GM19193 (cell line): Measurements from ENCODE around the gene HSBP1.

Experiments used
- POLR2A ChIP-seq: IDR thresholded peaks from 4 replicates; pipeline ENCODE4 v1.6.1; 2011; ENCODE audit not compliant: insufficient read depth, insufficient read length; ENCODE audit errors: extremely low read depth

The HSBP1 gene

DNA sequence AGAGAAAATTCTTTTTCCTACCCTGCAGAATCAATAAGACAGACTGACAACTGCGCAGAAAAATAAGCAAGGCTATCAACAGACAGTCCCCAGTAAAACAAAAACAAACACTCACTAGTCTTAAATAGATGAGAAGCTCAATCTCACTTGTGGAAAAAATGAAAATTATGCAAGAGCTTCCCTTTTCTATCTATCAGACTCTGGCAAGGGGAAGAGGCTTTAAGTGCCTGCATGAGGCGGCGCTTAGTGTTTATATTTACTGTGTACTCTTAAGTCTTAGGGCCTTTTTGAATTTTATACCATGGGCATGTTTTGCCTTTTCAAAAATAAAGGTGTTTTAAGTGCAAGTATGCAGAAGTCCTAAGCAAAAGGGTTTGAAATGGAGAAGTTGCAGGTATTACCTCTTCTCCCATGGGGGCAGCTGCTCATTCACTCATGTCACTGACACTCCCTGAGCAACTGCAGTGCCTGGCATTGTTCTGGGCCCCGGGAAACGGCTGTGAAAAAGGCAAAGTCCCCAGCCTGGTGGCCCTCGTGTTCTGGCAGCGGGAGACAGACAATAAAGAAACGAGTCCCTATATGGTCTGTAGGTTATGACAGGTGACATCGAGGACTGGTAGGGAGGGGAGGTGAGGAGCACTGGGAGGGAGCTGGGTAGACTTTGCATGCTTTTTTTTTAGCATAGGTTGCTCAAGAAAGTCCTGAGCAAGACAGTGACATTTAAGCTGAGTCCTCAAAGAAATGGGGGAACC lies 35.2 kb downstream of the HSBP1 start:
- no peak for TF ChIP-seq POLR2A

- no peak for TF ChIP-seq POLR2A
Observed at GRCh38 chr16:83843657-83844056, 35.9 kb downstream of the HSBP1 start.

- no peak for TF ChIP-seq POLR2A
Observed at GRCh38 chr16:83845263-83845662, 37.5 kb downstream of the HSBP1 start.

DNA sequence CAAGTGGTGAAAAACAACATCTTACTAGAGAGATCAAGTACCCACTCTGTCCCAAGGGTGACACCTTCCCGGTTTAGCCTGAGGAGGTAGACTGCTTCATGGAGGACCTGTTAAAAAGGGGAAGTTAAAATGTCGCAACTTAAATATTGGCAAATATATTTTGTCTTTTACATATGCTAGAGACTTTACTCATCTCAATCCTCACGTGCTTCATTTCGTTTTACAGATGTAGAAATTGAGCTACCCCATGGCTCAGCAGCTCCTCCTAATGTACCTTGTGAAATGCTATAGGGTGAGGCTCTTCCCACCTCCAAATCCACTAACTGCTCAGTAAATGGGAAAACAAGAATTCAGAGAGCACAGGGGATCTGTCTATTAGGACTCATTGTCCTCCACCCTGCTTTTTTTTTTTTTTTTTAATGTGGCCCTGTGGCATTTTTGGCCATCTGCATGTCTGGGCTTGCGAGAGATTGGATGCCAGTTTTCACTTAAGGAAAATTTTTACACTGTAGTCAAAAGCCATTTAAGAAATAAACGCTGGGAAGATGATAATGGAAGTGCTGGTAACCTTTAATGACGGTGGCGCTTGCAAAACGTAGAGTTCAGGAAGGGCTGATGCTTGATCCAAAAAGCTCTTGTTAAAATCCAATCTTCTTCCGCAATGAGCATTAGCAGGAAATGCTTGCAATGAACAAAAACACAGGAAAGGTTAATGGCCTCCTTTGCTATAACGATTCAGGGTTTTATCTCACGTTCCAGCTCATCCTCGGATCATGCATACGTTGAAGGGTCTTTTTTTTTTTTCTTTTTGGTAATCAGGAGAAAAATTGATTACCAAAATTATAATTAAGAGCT lies 39.8 kb downstream of the HSBP1 start:
- TF ChIP-seq POLR2A, result no peak

- no peak for TF ChIP-seq POLR2A
Observed at GRCh38 chr16:83849421-83849820, 41.6 kb downstream of the HSBP1 start.

DNA sequence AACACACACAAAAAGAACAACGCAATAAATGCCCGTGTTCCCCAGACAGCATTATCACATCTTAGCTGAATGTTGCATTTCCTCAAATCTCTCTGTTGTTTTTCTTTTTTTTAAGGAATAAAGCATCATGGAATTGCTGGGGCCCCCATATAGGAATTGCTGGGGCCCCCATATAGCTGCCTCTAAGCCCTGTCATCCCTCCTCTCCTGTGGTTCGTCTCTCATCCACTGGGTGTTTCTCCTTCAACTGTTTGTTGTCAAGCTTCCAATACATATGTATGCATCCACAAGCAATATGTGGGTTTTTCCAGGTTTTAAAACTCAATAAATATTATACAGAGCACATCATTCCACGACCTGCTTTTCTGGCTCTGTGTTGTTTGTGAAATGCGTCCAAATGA lies 43.2 kb downstream of the HSBP1 start:
- TF ChIP-seq POLR2A, result no peak

DNA sequence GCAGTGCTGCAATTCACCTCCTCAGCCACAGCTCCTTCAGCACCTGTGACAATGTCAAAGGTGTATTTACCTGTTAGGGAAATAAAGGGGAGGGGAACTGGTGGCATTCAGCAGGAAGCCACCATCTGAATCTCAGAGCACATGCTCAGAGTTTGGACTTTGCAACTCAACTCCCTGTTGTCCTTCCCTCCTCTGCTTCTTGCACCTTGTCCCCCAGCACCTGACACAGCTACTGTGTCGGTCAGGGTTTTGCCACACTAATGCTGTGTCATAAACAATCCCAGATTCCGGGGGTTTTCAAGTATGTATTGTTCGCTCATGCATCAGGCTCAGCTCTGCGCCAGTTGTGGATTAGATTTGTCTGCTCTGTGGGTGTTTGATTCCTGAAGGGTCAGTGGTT lies 43.7 kb downstream of the HSBP1 start:
- no peak for TF ChIP-seq POLR2A

DNA sequence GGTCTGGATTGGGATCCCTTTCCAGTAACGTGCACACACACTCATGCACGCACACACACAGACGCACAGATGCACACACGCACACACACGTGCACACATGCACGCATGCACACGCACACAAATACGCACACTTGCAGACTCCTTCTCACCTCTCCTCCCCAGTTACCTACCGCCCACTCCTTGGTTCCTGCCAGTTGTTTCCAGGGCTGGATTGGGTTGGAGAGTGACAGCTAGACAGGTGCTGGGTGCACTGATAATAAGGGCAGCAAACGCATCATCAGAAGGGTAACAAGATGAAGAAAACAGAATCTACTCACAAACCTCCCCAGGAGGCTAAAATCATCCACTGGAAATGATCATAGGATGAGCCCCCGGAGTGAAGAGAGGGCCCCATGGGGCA lies 45.0 kb downstream of the HSBP1 start:
- no peak for TF ChIP-seq POLR2A

DNA sequence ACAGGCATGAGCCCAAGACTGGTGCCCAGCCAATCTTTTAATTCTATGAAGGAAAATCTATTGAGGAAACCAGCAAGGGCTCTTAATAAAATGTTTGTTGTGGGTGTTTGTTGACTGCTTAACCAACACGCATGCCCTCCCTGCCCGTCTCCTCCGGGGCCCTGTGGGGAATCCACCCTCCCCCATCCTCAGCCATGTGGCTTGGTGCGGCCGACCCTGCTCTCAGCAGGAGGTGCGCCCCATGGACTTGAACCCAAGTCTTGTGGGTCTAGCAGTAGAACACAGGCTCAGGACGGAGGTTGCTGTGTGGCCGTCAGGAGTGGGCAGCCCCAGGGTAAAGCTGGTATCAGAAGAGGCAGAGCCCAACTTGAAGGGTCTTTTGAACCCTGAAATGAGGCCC lies 46.1 kb downstream of the HSBP1 start:
- TF ChIP-seq POLR2A, result no peak

DNA sequence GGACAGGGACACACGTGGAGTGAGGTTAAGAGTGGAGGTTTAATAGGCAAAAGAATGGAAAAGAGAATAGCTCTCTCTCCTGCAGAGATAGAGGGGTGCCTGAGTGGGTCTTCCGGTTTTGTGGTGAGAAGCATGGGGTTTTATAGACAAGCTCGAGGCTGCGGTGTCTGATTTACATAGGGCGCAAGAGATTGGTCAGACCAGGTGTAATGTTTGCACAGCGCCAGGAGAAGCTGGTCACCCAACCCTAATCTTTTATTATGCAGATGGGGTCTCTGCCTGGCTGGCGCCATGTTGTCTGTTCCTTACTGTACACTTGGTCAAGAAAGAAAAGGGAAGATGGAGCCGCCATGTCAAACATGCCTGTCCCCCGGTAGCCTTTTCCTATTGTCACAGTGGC lies 46.6 kb downstream of the HSBP1 start:
- TF ChIP-seq POLR2A, result no peak

GRCh38 chr16:83856792-83857191 lies 49.0 kb downstream of the HSBP1 start:
- no peak for TF ChIP-seq POLR2A

DNA sequence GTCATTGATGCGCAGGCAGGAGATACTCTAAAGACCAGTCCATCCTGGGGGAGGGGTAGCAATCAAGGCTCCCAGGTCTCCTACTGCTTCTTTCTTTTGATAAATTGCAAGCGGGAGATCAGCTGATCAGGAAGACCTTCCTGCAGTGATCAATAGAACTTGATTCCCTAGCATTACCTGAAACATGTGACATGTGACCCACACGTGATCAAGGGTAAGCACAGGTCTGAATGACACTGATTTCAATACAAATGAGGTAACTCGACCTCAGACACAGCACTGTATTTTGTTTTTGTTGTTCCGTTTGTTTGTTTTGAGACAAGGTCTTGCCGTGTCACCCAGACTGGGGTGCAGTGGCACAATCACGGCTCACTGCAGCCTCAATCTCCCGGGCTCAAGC lies 51.5 kb downstream of the HSBP1 start:
- TF ChIP-seq POLR2A, result no peak

DNA sequence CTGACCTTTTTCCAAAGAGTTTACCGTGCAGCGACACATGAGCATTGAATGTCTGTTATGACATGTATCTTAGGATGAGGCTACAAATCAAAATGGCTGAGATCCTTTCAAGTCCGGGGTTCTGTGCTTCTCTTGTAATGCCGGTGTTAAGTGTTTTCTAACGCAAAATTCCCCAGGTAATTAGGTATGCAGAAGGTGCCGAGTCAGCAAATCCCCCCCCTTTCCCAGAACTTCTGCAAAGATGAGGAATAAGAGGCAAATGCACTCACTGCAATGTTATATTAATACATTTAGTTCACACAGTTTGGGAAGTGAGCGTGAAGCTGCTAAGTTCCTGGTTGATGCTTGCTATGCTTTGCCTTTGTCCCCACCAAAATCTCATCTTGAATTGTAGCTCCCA lies 54.9 kb downstream of the HSBP1 start:
- TF ChIP-seq POLR2A, result no peak

DNA sequence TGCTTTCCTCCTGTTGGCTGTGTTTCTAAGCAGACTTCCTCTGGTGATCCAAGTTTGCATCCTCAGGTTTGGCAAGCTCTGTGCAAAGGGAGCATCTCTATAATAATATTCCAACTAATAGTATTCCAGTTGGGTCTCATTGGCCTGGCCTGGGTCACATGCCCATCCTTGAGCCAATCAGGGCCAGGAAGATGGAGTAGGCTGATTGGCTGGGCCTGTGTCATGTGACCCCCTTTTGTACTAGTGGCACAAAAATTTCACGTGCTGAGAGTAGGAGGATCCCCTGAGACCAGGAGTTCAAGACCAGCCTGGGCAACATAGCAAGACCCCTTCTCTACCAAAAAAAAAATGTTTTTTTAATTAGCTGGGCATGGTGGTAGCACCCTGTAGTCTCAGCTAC lies 55.9 kb downstream of the HSBP1 start:
- TF ChIP-seq POLR2A, result no peak
